Measurements from ENCODE around the gene SLC35G3. TPM values are rescaled to one million over a fixed set of nuclear protein-coding genes. Genes with fewer than 3 reads are reported as not detected.
"Not testable (repeated sequence)": the region's sequence is repeated elsewhere in the genome, so short reads cannot be mapped to it uniquely, and the experiment has no call there.

Gene SLC35G3
- total RNA-seq, 1 donor from 2014 or later = not detected

GRCh38 chr17:35162755-35163154, 31.4 kb downstream of the SLC35G3 start:
- no peak for DNase-seq

GRCh38 chr17:35161281-35161761, 32.9 kb downstream of the SLC35G3 start:
- DNase-seq = no peak

GRCh38 chr17:35160354-35161201, 33.6 kb downstream of the SLC35G3 start:
- DNase-seq = no peak

- DNase-seq = no peak
Observed at GRCh38 chr17:35159940-35160339, 34.3 kb downstream of the SLC35G3 start.

- DNase-seq = no peak
Observed at GRCh38 chr17:35155246-35155645, 38.9 kb downstream of the SLC35G3 start.

GRCh38 chr17:35154196-35155165, 39.7 kb downstream of the SLC35G3 start:
- no peak for DNase-seq

GRCh38 chr17:35152421-35153140, 41.6 kb downstream of the SLC35G3 start:
- DNase-seq = no peak

GRCh38 chr17:35151080-35151479, 43.1 kb downstream of the SLC35G3 start:
- not testable (repeated sequence) for DNase-seq

- DNase-seq = no peak
Observed at GRCh38 chr17:35149941-35150340, 44.3 kb downstream of the SLC35G3 start.

- peak; percentile 20 for DNase-seq
Observed at GRCh38 chr17:35148144-35148543, 46.0 kb downstream of the SLC35G3 start.

GRCh38 chr17:35147375-35147905, 46.8 kb downstream of the SLC35G3 start, which contains the start of gene UNC45B:
Gene UNC45B (plus strand): TSS chr17:35147817. CDS start chr17:35148264, 447 bp downstream.
- DNase-seq = no peak

- DNase-seq = no peak
Observed at GRCh38 chr17:35146214-35146833, 47.9 kb downstream of the SLC35G3 start.

- DNase-seq = no peak
Observed at GRCh38 chr17:35144840-35145239, 49.4 kb downstream of the SLC35G3 start.

Other genes with a start within 250 kb of the SLC35G3 start
- 0.28 and 1.4 TPM in 2 replicates for gene CCT6B, start 232.9 kb downstream of the SLC35G3 start, total RNA-seq
- 15.0 and 17.5 TPM in 2 replicates for gene ZNF830, start 232.9 kb downstream of the SLC35G3 start, total RNA-seq
- 23.1 and 37.8 TPM in 2 replicates for gene LIG3, start 213.9 kb downstream of the SLC35G3 start, total RNA-seq
- 7.0 and 8.1 TPM in 2 replicates for gene RFFL, start 130.7 kb downstream of the SLC35G3 start, total RNA-seq
- gene RAD51D, start 74.5 kb downstream of the SLC35G3 start, total RNA-seq = 13.7 and 15.8 TPM in 2 replicates
- gene FNDC8, start 72.8 kb downstream of the SLC35G3 start, total RNA-seq = not detected in 2 replicates
- 22.6 and 28.0 TPM in 2 replicates for gene NLE1, start 52.1 kb downstream of the SLC35G3 start, total RNA-seq
- gene UNC45B, start 46.6 kb downstream of the SLC35G3 start, total RNA-seq = not detected in 2 replicates
- gene SLFN5, start 48.7 kb upstream of the SLC35G3 start, total RNA-seq = 40.8 and 68.0 TPM in 2 replicates
- gene SLFN11, start 179.2 kb upstream of the SLC35G3 start, total RNA-seq = 83.3 and 103 TPM in 2 replicates
- gene SLFN12, start 238.1 kb upstream of the SLC35G3 start, total RNA-seq = 63.5 and 75.6 TPM in 2 replicates